OCI-LY1 (cell line): ENCODE measurements around the gene ENTPD8.

ENCODE experiments used
- H2AFZ ChIP-seq: fragments of 200-600 bp; sonication (generic), shearing (Covaris generic); 2 replicates; pipeline ENCODE4 v1.6.0; 2014; ENCODE audit warnings: antibody characterized with exemption, mild to moderate bottlenecking, low read length
- H3F3A ChIP-seq: fragments of 200-600 bp; sonication (generic), shearing (Covaris generic); 2 replicates; pipeline ENCODE4 v1.6.0; 2014; ENCODE audit warnings: mild to moderate bottlenecking, antibody characterized with exemption, low read length, moderate library complexity; ENCODE audit not compliant: insufficient read depth
- H3K27ac ChIP-seq: fragments of 200-600 bp; sonication (generic); 2 replicates; pipeline ENCODE4 v1.5.1; 2014; ENCODE audit warnings: low read length, mixed run types, mild to moderate bottlenecking, low read depth; ENCODE audit not compliant: poor library complexity, severe bottlenecking
- H3K27me3 ChIP-seq: fragments of 200-600 bp; sonication (generic); 2 replicates; pipeline ENCODE4 v1.6.0; 2014; ENCODE audit warnings: antibody characterized with exemption, mild to moderate bottlenecking, low read length, moderate library complexity; ENCODE audit not compliant: insufficient read depth
- H3K36me3 ChIP-seq: fragments of 200-600 bp; sonication (generic); 2 replicates; pipeline ENCODE4 v1.6.1; 2014; ENCODE audit warnings: mild to moderate bottlenecking, antibody characterized with exemption, low read length, moderate library complexity, mixed read lengths; ENCODE audit not compliant: insufficient read depth
- H3K4me1 ChIP-seq: fragments of 200-600 bp; sonication (generic); 2 replicates; pipeline ENCODE4 v1.5.1; 2014; ENCODE audit warnings: mild to moderate bottlenecking, low read length, moderate library complexity; ENCODE audit not compliant: insufficient read depth, severe bottlenecking
- H3K4me2 ChIP-seq: fragments of 200-600 bp; sonication (generic), shearing (Covaris generic); 2 replicates; pipeline ENCODE4 v1.6.1; 2014; ENCODE audit warnings: low read length
- H3K4me3 ChIP-seq: fragments of 200-600 bp; sonication (generic); 2 replicates; pipeline ENCODE4 v1.5.1; 2014; ENCODE audit warnings: low read length, low read depth, mild to moderate bottlenecking, mixed read lengths; ENCODE audit not compliant: poor library complexity, severe bottlenecking
- H3K79me2 ChIP-seq: fragments of 200-600 bp; shearing (Covaris generic); 2 replicates; pipeline ENCODE4 v1.6.1; 2016; ENCODE audit warnings: mixed run types, low read length, mixed read lengths; ENCODE audit not compliant: insufficient read depth
- H3K9ac ChIP-seq: fragments of 200-600 bp; sonication (generic), shearing (Covaris generic); 2 replicates; pipeline ENCODE4 v1.6.1; 2014; ENCODE audit warnings: mild to moderate bottlenecking, low read length, mixed read lengths
- H3K9me2 ChIP-seq: fragments of 200-600 bp; sonication (generic), shearing (Covaris generic); 2 replicates; pipeline ENCODE4 v1.6.1; 2014; ENCODE audit warnings: low read depth, mild to moderate bottlenecking, low read length, mixed read lengths
- H3K9me3 ChIP-seq: fragments of 200-600 bp; shearing (Covaris generic); 2 replicates; pipeline ENCODE4 v1.6.1; 2014; ENCODE audit warnings: low read length, mixed read lengths
- H4K20me1 ChIP-seq: fragments of 200-600 bp; sonication (generic), shearing (Covaris generic); 2 replicates; pipeline ENCODE4 v1.6.0; 2016; ENCODE audit warnings: mild to moderate bottlenecking, low read length; ENCODE audit not compliant: insufficient read depth
- CTCF ChIP-seq: fragments of 200-600 bp; sonication (generic), shearing (Covaris generic); IDR thresholded peaks from 2 replicates; pipeline ENCODE4 v1.5.1; 2017; ENCODE audit warnings: mild to moderate bottlenecking, antibody characterized with exemption, low read length, moderate library complexity, mixed read lengths
- EZH2 ChIP-seq: fragments of 200-600 bp; sonication (generic), shearing (Covaris generic); IDR thresholded peaks from 2 replicates; pipeline ENCODE4 v1.8.0; 2017; ENCODE audit warnings: borderline replicate concordance, mixed run types, mild to moderate bottlenecking, antibody characterized with exemption, low read length, moderate library complexity, mixed read lengths

The ENTPD8 gene

GRCh38 chr9:137416006-137416562, 25.1 kb downstream of the ENTPD8 start:
- Histone ChIP-seq H3F3A (no peaks in the 10 kb centered on the region), H3K9ac (no peak overlapping the region), H3K79me2 (no peaks in the 10 kb centered on the region), H4K20me1 (no peaks in the 10 kb centered on the region), H3K27ac (no peak overlapping the region), H3K4me2 (no peak overlapping the region), H3K4me3 (no peak overlapping the region), H3K27me3 (peaks cover 3% of the 10 kb centered on the region; the same call in 1 of the 2 replicates), H3K9me2 (no peaks in the 10 kb centered on the region), H3K36me3 (no peaks in the 10 kb centered on the region), H3K4me1 (peaks cover 22% of the 10 kb centered on the region), H2AFZ (no peak overlapping the region), H3K9me3 (no peaks in the 10 kb centered on the region)
- TF ChIP-seq CTCF (no peak), EZH2 (no peak)

DNA sequence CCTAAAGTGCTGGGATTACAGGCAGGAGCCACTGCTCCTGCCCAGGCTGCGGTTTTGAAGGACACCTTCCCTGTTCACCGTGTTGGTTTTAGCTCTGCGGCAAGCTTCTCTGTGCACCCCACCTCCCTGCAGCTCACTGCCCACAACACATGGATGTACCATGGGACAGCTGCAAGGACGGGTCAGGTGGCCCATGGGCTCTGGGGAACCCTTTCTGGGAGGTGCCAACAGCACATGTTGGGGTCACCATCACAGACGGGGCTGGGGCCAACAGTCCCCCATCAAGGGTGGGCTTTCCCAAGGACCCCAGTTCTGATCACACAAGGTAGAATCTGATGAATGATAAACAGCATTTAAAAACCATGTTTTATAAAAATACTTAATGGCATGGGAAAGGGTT, 25.7 kb downstream of the ENTPD8 start:
- Histone ChIP-seq H3K27me3 (peaks cover 4% of the 10 kb centered on the region; the same call in 1 of the 2 replicates), H3K4me1 (peaks cover 22% of the 10 kb centered on the region), H3F3A (no peaks in the 10 kb centered on the region), H3K36me3 (no peaks in the 10 kb centered on the region), H2AFZ (no peak overlapping the region), H3K9me3 (no peaks in the 10 kb centered on the region), H3K9ac (no peak overlapping the region), H4K20me1 (no peaks in the 10 kb centered on the region), H3K9me2 (no peaks in the 10 kb centered on the region), H3K4me3 (no peak overlapping the region), H3K4me2 (no peak overlapping the region), H3K79me2 (no peaks in the 10 kb centered on the region), H3K27ac (no peak overlapping the region)
- TF ChIP-seq CTCF (no peak), EZH2 (no peak)

- H3F3A ChIP-seq: no peaks in the 10 kb centered on the region
- no peaks in the 10 kb centered on the region for H3K79me2 ChIP-seq
- H3K4me3 ChIP-seq: no peak overlapping the region
- no peak overlapping the region for H3K9ac ChIP-seq
- H2AFZ ChIP-seq: no peak overlapping the region
- H4K20me1 ChIP-seq: no peaks in the 10 kb centered on the region
- H3K4me1 ChIP-seq: peaks cover 14% of the 10 kb centered on the region
- no peak for TF ChIP-seq CTCF
- TF ChIP-seq EZH2: no peak
- H3K36me3 ChIP-seq: no peaks in the 10 kb centered on the region
- no peak overlapping the region for H3K27ac ChIP-seq
- H3K4me2 ChIP-seq: no peak overlapping the region
- no peaks in the 10 kb centered on the region for H3K9me3 ChIP-seq
- H3K9me2 ChIP-seq: no peaks in the 10 kb centered on the region
- H3K27me3 ChIP-seq: peaks cover 4% of the 10 kb centered on the region; the same call in 1 of the 2 replicates
These were observed 28.7 kb downstream of the ENTPD8 start for GRCh38 chr9:137412431-137412830.
